Measurements from ENCODE around the gene KCNQ5.
A peak's percentile ranks its signal among the peaks of the same experiment; 100 is the strongest.
"Not testable (repeated sequence)": the region's sequence is repeated elsewhere in the genome, so short reads cannot be mapped to it uniquely, and the experiment has no call there.

KCNQ5 gene

GRCh38 chr6:72580950-72581349, 40.9 kb upstream of the KCNQ5 start:
- H3K4me1 ChIP-seq (ENCODE audit: control insufficient read depth, insufficient read depth, low read length); H3K27ac ChIP-seq (ENCODE audit: extremely low read depth, low read depth, low read length); H3K9me3 ChIP-seq (ENCODE audit: control insufficient read depth, insufficient read depth, low read depth, low read length); H3K4me3 ChIP-seq (ENCODE audit: low read depth, low read length); H3K36me3 ChIP-seq (ENCODE audit: control insufficient read depth in 2 of 2, insufficient read depth in 1 of 2, low read length in 2 of 2); POLR2A ChIA-PET: not testable (repeated sequence)
- TF ChIP-seq ZNF366 (tag by site-specific recombination; conservative IDR thresholded peaks at IDR 0.05) = peak; percentile 71
- CTCF ChIA-PET = interaction anchor here (0.5 to 5.2 kb wide), 36 partner anchors 9 to 789 kb away, joined by 3 to 92 read pairs (median 3); no protein-coding TSS in a partner anchor

DNA sequence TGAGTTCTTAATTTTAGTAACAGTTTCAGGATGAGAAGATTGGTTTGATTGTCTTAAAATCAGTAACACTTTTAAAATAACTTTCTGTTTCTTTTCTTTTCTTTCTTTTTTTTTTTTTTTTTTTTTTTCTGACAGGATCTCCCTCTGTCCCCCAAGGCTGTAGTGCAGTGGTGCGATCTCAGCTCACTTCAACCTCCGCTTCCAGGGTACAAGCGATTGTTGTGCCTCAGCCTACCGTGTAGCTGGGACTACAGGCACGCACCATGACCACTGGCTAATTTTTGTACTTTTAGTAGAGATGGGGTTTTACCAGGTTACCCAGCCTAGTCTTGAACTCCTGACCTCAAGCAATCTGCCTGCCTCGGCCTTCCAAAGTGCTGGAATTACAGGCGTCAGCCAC, 33.7 kb upstream of the KCNQ5 start:
- H3K27ac ChIP-seq (ENCODE audit: extremely low read depth, low read depth, low read length) = no peak overlapping the region
- TF ChIP-seq, protein P1, sequence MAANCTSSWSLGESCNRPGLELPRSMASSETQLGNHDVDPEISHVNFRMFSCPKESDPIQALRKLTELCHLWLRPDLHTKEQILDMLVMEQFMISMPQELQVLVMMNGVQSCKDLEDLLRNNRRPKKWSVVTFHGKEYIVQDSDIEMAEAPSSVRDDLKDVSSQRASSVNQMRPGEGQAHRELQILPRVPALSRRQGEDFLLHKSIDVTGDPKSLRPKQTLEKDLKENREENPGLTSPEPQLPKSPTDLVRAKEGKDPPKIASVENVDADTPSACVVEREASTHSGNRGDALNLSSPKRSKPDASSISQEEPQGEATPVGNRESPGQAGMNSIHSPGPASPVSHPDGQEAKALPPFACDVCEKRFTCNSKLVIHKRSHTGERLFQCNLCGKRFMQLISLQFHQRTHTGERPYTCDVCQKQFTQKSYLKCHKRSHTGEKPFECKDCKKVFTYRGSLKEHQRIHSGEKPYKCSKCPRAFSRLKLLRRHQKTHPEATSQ (tag by site-specific recombination; IDR thresholded peaks at IDR 0.05) = no peak
- TF ChIP-seq ZNF629 (tag by site-specific recombination; IDR thresholded peaks at IDR 0.05) (no peak), ZSCAN4 (tag by site-specific recombination; IDR thresholded peaks at IDR 0.05) (no peak), ZNF394 (tag by site-specific recombination; IDR thresholded peaks at IDR 0.05; ENCODE audit: borderline replicate concordance) (no peak), ZNF677 (tag by site-specific recombination; IDR thresholded peaks at IDR 0.05) (no peak), ZNF600 (tag by site-specific recombination; IDR thresholded peaks at IDR 0.05) (no peak)
- TF ChIP-seq, protein P2, sequence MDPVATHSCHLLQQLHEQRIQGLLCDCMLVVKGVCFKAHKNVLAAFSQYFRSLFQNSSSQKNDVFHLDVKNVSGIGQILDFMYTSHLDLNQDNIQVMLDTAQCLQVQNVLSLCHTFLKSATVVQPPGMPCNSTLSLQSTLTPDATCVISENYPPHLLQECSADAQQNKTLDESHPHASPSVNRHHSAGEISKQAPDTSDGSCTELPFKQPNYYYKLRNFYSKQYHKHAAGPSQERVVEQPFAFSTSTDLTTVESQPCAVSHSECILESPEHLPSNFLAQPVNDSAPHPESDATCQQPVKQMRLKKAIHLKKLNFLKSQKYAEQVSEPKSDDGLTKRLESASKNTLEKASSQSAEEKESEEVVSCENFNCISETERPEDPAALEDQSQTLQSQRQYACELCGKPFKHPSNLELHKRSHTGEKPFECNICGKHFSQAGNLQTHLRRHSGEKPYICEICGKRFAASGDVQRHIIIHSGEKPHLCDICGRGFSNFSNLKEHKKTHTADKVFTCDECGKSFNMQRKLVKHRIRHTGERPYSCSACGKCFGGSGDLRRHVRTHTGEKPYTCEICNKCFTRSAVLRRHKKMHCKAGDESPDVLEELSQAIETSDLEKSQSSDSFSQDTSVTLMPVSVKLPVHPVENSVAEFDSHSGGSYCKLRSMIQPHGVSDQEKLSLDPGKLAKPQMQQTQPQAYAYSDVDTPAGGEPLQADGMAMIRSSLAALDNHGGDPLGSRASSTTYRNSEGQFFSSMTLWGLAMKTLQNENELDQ (tag by site-specific recombination; IDR thresholded peaks at IDR 0.05; ENCODE audit: low read depth) = no peak
- H3K4me1 ChIP-seq (ENCODE audit: control insufficient read depth, insufficient read depth, low read length) = no peaks in the 10 kb centered on the region
- ChIA-PET POLR2A (no interaction called here), CTCF (interaction anchor here (0.6 to 2.9 kb wide), 6 partner anchors 8 to 740 kb away, joined by 3 to 16 read pairs (median 3); no protein-coding TSS in a partner anchor)
- H3K4me3 ChIP-seq (ENCODE audit: low read depth, low read length) = no peak overlapping the region
- no peaks in the 10 kb centered on the region for H3K9me3 ChIP-seq (ENCODE audit: control insufficient read depth, insufficient read depth, low read depth, low read length)
- H3K36me3 ChIP-seq (ENCODE audit: control insufficient read depth in 2 of 2, insufficient read depth in 1 of 2, low read length in 2 of 2) = no peaks in the 10 kb centered on the region

GRCh38 chr6:72589096-72589495, 32.8 kb upstream of the KCNQ5 start:
- Histone ChIP-seq H3K9me3 (ENCODE audit: control insufficient read depth, insufficient read depth, low read depth, low read length) (no peaks in the 10 kb centered on the region), H3K27ac (ENCODE audit: extremely low read depth, low read depth, low read length) (no peak overlapping the region), H3K36me3 (ENCODE audit: control insufficient read depth in 2 of 2, insufficient read depth in 1 of 2, low read length in 2 of 2) (no peaks in the 10 kb centered on the region), H3K4me3 (ENCODE audit: low read depth, low read length) (no peak overlapping the region), H3K4me1 (ENCODE audit: control insufficient read depth, insufficient read depth, low read length) (no peaks in the 10 kb centered on the region)
- ChIA-PET CTCF (interaction anchor here (0.7 to 2.9 kb wide), 5 partner anchors 9 to 740 kb away, joined by 3 to 16 read pairs (median 5); no protein-coding TSS in a partner anchor), POLR2A (no interaction called here)
- TF ChIP-seq ZNF621 (tag by site-specific recombination; IDR thresholded peaks at IDR 0.05) (no peak), ZSCAN18 (tag by site-specific recombination; IDR thresholded peaks at IDR 0.05) (no peak), ZNF112 (tag by site-specific recombination; IDR thresholded peaks at IDR 0.05) (no peak), ZNF701 (tag by site-specific recombination; IDR thresholded peaks at IDR 0.05) (no peak), OSR2 (tag by site-specific recombination; IDR thresholded peaks at IDR 0.05) (no peak), ZEB2 (tag by site-specific recombination; IDR thresholded peaks at IDR 0.05) (no peak), MEIS1 (CRISPR knock-in tag; IDR thresholded peaks at IDR 0.05; ENCODE audit: borderline replicate concordance) (no peak), ZNF510 (tag by site-specific recombination; IDR thresholded peaks at IDR 0.05; ENCODE audit: insufficient replicate concordance) (no peak), ZNF311 (tag by site-specific recombination; IDR thresholded peaks at IDR 0.05; ENCODE audit: borderline replicate concordance) (no peak), ZNF23 (tag by site-specific recombination; IDR thresholded peaks at IDR 0.05; ENCODE audit: borderline replicate concordance) (no peak), ZNF707 (tag by site-specific recombination; IDR thresholded peaks at IDR 0.05) (no peak), ZNF354C (tag by site-specific recombination; IDR thresholded peaks at IDR 0.05; ENCODE audit: borderline replicate concordance, low read depth) (no peak), KLF17 (tag by site-specific recombination; IDR thresholded peaks at IDR 0.05) (no peak), SCRT1 (tag by site-specific recombination; IDR thresholded peaks at IDR 0.05; ENCODE audit: borderline replicate concordance) (no peak)
- TF ChIP-seq, protein P3, sequence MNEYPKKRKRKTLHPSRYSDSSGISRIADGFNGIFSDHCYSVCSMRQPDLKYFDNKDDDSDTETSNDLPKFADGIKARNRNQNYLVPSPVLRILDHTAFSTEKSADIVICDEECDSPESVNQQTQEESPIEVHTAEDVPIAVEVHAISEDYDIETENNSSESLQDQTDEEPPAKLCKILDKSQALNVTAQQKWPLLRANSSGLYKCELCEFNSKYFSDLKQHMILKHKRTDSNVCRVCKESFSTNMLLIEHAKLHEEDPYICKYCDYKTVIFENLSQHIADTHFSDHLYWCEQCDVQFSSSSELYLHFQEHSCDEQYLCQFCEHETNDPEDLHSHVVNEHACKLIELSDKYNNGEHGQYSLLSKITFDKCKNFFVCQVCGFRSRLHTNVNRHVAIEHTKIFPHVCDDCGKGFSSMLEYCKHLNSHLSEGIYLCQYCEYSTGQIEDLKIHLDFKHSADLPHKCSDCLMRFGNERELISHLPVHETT (tag by site-specific recombination; IDR thresholded peaks at IDR 0.05) = no peak

Measured in HEK293 (cell line).